ENCODE results near the gene FAM135A. TPM values are rescaled to one million over a fixed set of nuclear protein-coding genes. Genes with fewer than 3 reads are reported as not detected.

Gene FAM135A
- total RNA-seq, 1 donor from 2014 or later, result 61.6 TPM

GRCh38 chr6:70563530-70563929, 150.2 kb downstream of the FAM135A start:
- Histone ChIP-seq H3K27me3 (ENCODE audit: control insufficient read depth, insufficient read depth, low read length) (no peaks in the 10 kb centered on the region), H3K4me3 (ENCODE audit: low read depth, low read length) (no peak overlapping the region), H3K36me3 (ENCODE audit: control insufficient read depth, insufficient read depth, low read length) (no peaks in the 10 kb centered on the region)
- DNase-seq (ENCODE audit: low read depth), result no peak
- FAIRE-seq, result no peak
- no peak for TF ChIP-seq CTCF (IDR thresholded peaks at IDR 0.05; ENCODE audit: insufficient read depth, low read length, severe bottlenecking)

GRCh38 chr6:70566751-70567382, 153.6 kb downstream of the FAM135A start, which contains the start of gene SDHAF4:
Gene SDHAF4, plus strand, starts transcription at chr6:70566930. Its CDS starts 11 bp downstream, at chr6:70566941.
- peak; percentile 73 for DNase-seq (ENCODE audit: low read depth)
- peak; percentile 1 for TF ChIP-seq CTCF (IDR thresholded peaks at IDR 0.05; ENCODE audit: insufficient read depth, low read length, severe bottlenecking)

GRCh38 chr6:70574643-70575042, 161.3 kb downstream of the FAM135A start:
- peaks cover 1% of the 10 kb centered on the region for H3K36me3 ChIP-seq (ENCODE audit: control insufficient read depth, insufficient read depth, low read length)
- DNase-seq (ENCODE audit: low read depth), result no peak
- no peak for FAIRE-seq
- no peak for TF ChIP-seq CTCF (IDR thresholded peaks at IDR 0.05; ENCODE audit: insufficient read depth, low read length, severe bottlenecking)
- no peak overlapping the region for H3K4me3 ChIP-seq (ENCODE audit: low read depth, low read length)
- H3K27me3 ChIP-seq (ENCODE audit: control insufficient read depth, insufficient read depth, low read length), result no peaks in the 10 kb centered on the region

More at GRCh38 chr6:70566751-70567382, 153.6 kb downstream of the FAM135A start, which contains the start of gene SDHAF4:
- Histone ChIP-seq H3K36me3 (ENCODE audit: control insufficient read depth, insufficient read depth, low read length) (no peaks in the 10 kb centered on the region), H3K27me3 (ENCODE audit: control insufficient read depth, insufficient read depth, low read length) (no peaks in the 10 kb centered on the region), H3K4me3 (ENCODE audit: low read depth, low read length) (peak within 1 kb of the TSS; percentile 99)
- FAIRE-seq, result no peak

- no peak for FAIRE-seq
- Histone ChIP-seq H3K4me3 (ENCODE audit: low read depth, low read length) (no peak overlapping the region), H3K27me3 (ENCODE audit: control insufficient read depth, insufficient read depth, low read length) (no peaks in the 10 kb centered on the region), H3K36me3 (ENCODE audit: control insufficient read depth, insufficient read depth, low read length) (peaks cover 1% of the 10 kb centered on the region)
- TF ChIP-seq CTCF (IDR thresholded peaks at IDR 0.05; ENCODE audit: insufficient read depth, low read length, severe bottlenecking), result no peak
- no peak for DNase-seq (ENCODE audit: low read depth)
These were observed 162.7 kb downstream of the FAM135A start for GRCh38 chr6:70575899-70576495.

GRCh38 chr6:70586114-70586513, 172.8 kb downstream of the FAM135A start:
- peaks cover 3% of the 10 kb centered on the region for H3K36me3 ChIP-seq (ENCODE audit: control insufficient read depth, insufficient read depth, low read length)
- no peak for TF ChIP-seq CTCF (IDR thresholded peaks at IDR 0.05; ENCODE audit: insufficient read depth, low read length, severe bottlenecking)
- H3K4me3 ChIP-seq (ENCODE audit: low read depth, low read length), result no peak overlapping the region
- DNase-seq (ENCODE audit: low read depth), result no peak
- no peaks in the 10 kb centered on the region for H3K27me3 ChIP-seq (ENCODE audit: control insufficient read depth, insufficient read depth, low read length)
- no peak for FAIRE-seq

Measured in bronchial epithelial cell (primary cell).